GM12878 (cell line): ENCODE data around the gene GYS2. TPM values are rescaled to one million over a fixed set of nuclear protein-coding genes. Genes with fewer than 3 reads are reported as not detected.

Experiments
- ATAC-seq: fragments of 200-7000 bp; cut with Tn5 transposase; 3 replicates; pipeline ENCODE4 v1.9.1; 2020; ENCODE audit warnings: mild to moderate bottlenecking, moderate library complexity
- BruUV-seq: library from RNA; stranded (reverse); fragments of 400-500 nt; replicated peaks from 2 replicates; lab custom pipeline; 2021; lab: Mats Ljungman, UMichigan
- CTCF ChIA-PET: fragments of 300-600 bp; sonication (Branson Sonifier 250); formaldehyde crosslinking; extraction: SDS; loops from one replicate; lab custom pipeline; 2021; ENCODE audit warnings: inconsistent platforms; lab: Yijun Ruan, JAX
- POLR2A ChIA-PET: fragments of 350-600 bp; formaldehyde crosslinking; extraction: SDS; loops from one replicate; lab custom pipeline; 2021; ENCODE audit warnings: inconsistent platforms; lab: Charles Lee
- RAD21 ChIA-PET: fragments of 300-600 bp; sonication (Branson Sonifier 250); formaldehyde crosslinking; loops from one replicate; lab custom pipeline; 2023; ENCODE audit warnings: antibody characterized with exemption; ENCODE audit not compliant: unreplicated experiment; lab: Charles Lee
- SMC1A ChIA-PET: fragments of 300-600 bp; sonication (Branson Sonifier 250); formaldehyde crosslinking; loops from one replicate; lab custom pipeline; 2023; ENCODE audit not compliant: unreplicated experiment, uncharacterized antibody; lab: Charles Lee
- DNase-seq: peaks from one replicate; pipeline ENCODE4 v3.0.0-alpha.2; 2011; ENCODE audit warnings: low read depth, low spot score
- FAIRE-seq: peaks from 3 replicates; lab custom pipeline; 2011; peaks lifted over from hg19 to GRCh38; lab: Jason Lieb, UNC
- H2AFZ ChIP-seq: 2 replicates; pipeline ENCODE4 v1.6.0; 2011; ENCODE audit warnings: low read depth, low read length, control low read depth; ENCODE audit not compliant: control insufficient read depth
- H3K27ac ChIP-seq: 2 replicates; pipeline ENCODE4 v1.5.1; 2011; ENCODE audit warnings: control low read depth; ENCODE audit not compliant: control insufficient read depth, insufficient read depth
- H3K27me3 ChIP-seq, 2 experiments: replicated peaks in 1 of 2; 2 replicates each; pipeline versions ENCODE4 v1.6.0 to v1.6.1; 2011; ENCODE audit warnings: low read length in 1 of 2; ENCODE audit not compliant: control insufficient read depth in 2 of 2, insufficient read depth in 2 of 2
- H3K36me3 ChIP-seq, 2 experiments: 2 replicates each; pipeline ENCODE4 v1.5.1; 2011; ENCODE audit warnings: low read length in 1 of 2; ENCODE audit not compliant: control insufficient read depth in 2 of 2, insufficient read depth in 2 of 2
- H3K4me1 ChIP-seq: 2 replicates; pipeline ENCODE4 v1.6.1; 2011; ENCODE audit warnings: mild to moderate bottlenecking, low read length, moderate library complexity, mixed read lengths; ENCODE audit not compliant: control insufficient read depth, insufficient read depth
- H3K4me2 ChIP-seq: 2 replicates; pipeline ENCODE4 v1.6.0; 2011; ENCODE audit warnings: control low read depth; ENCODE audit not compliant: control insufficient read depth, insufficient read depth
- H3K4me3 ChIP-seq: fragments of 200-600 bp; sonication (generic); 2 replicates; pipeline ENCODE4 v1.5.1; 2016
- H3K79me2 ChIP-seq: 2 replicates; pipeline ENCODE4 v1.6.0; 2011; ENCODE audit warnings: low read length; ENCODE audit not compliant: control insufficient read depth, insufficient read depth
- H3K9ac ChIP-seq: 2 replicates; pipeline ENCODE4 v1.8.0; 2011; ENCODE audit warnings: low read length, control low read depth, mixed read lengths; ENCODE audit not compliant: control insufficient read depth, insufficient read depth
- H3K9me3 ChIP-seq: replicated peaks from 3 replicates; pipeline ENCODE4 v1.5.1; 2011; ENCODE audit warnings: mild to moderate bottlenecking, low read length; ENCODE audit not compliant: control insufficient read depth, insufficient read depth
- H4K20me1 ChIP-seq: 2 replicates; pipeline ENCODE4 v1.6.0; 2011; ENCODE audit not compliant: control insufficient read depth, insufficient read depth
- MYC ChIP-seq: IDR thresholded peaks from 2 replicates; pipeline ENCODE4 v1.6.1; 2011; ENCODE audit warnings: mild to moderate bottlenecking, low read length, moderate library complexity, inconsistent platforms; ENCODE audit not compliant: insufficient read depth, insufficient replicate concordance, insufficient read length, severe bottlenecking
- PAX5 ChIP-seq: IDR thresholded peaks from 2 replicates; pipeline ENCODE4 v1.6.1; 2011; ENCODE audit warnings: low read depth, low read length, borderline replicate concordance
- SUPT20H ChIP-seq: IDR thresholded peaks from 2 replicates; pipeline ENCODE4 v1.6.1; 2011; ENCODE audit warnings: low read depth, mild to moderate bottlenecking, low read length, moderate library complexity, borderline replicate concordance; ENCODE audit not compliant: control insufficient read depth
- TCF7 ChIP-seq: IDR thresholded peaks from 2 replicates; pipeline ENCODE4 v1.6.1; 2014; ENCODE audit warnings: antibody characterized with exemption, borderline replicate concordance
- WGBS: methylation state at CpG from one replicate; pipeline ENCODE4 v1.1.6; 2016; ENCODE audit warnings: low lambda C conversion rate; ENCODE audit not compliant: insufficient replicate concordance, insufficient coverage; ENCODE audit errors: missing lambda C conversion rate; 5-methylcytosine and 5-hydroxymethylcytosine counted together
- in situ Hi-C: fragments of 300-500 bp; cut with MboI; formaldehyde crosslinking; loops from 9 replicates; pipeline ENCODE4 v1.14.3; 2018; ENCODE audit warnings: mixed read lengths
- intact Hi-C: fragments of 100-400 bp; cut with micrococcal nuclease; formaldehyde crosslinking; loops from one replicate; pipeline ENCODE4 v1.14.2; 2022; ENCODE audit not compliant: unreplicated experiment
- polyA plus RNA-seq, 11 experiments: library from polyadenylated mRNA; depleted of rRNA in 4 of 11; unstranded in 6 of 11; stranded (reverse) in 5 of 11; fragments of >200 nt; fragmentation: Nextera tagmentation in 4 of 11; fragmentation: Illumina TruSeq in 1 of 11; extraction: Ambion mirVana in 4 of 11; extraction: Trizol in 1 of 11; gene quantifications; 1 replicate in 1 of 11; 2 replicates in 10 of 11; pipeline versions ENCODE4 v1.2.1 to v1.2.3, GENCODE V29; 2011 to 2016; ENCODE audit warnings: inconsistent platforms in 2 of 11, missing spikeins in 2 of 11, low read depth in 1 of 11
- total RNA-seq, 4 experiments: library from RNA; depleted of rRNA in 3 of 4; stranded (reverse); fragments of >200 nt in 3 of 4; fragmentation: Illumina TruSeq in 1 of 4; extraction: Trizol in 1 of 4; gene quantifications; 2 replicates each; pipeline versions ENCODE4 v1.2.1 to v1.2.3, GENCODE V29; 2013 to 2021
- TF ChIP-seq, protein P1 (sequence below): fragments of 450-650 bp; IDR thresholded peaks from 2 replicates; pipeline ENCODE4 v1.6.1; 2016; ENCODE audit warnings: mild to moderate bottlenecking, moderate library complexity, borderline replicate concordance
- TF ChIP-seq, protein P2 (sequence below): fragments of 450-650 bp; IDR thresholded peaks from 2 replicates; pipeline ENCODE4 v1.6.1; 2017; ENCODE audit warnings: mild to moderate bottlenecking, moderate library complexity

GYS2 gene
- total and polyA plus RNA-seq, 10 of the 15 experiments (the other 5 are each of a cell fraction or from before 2014, with no cell fraction given), result not detected

DNA sequence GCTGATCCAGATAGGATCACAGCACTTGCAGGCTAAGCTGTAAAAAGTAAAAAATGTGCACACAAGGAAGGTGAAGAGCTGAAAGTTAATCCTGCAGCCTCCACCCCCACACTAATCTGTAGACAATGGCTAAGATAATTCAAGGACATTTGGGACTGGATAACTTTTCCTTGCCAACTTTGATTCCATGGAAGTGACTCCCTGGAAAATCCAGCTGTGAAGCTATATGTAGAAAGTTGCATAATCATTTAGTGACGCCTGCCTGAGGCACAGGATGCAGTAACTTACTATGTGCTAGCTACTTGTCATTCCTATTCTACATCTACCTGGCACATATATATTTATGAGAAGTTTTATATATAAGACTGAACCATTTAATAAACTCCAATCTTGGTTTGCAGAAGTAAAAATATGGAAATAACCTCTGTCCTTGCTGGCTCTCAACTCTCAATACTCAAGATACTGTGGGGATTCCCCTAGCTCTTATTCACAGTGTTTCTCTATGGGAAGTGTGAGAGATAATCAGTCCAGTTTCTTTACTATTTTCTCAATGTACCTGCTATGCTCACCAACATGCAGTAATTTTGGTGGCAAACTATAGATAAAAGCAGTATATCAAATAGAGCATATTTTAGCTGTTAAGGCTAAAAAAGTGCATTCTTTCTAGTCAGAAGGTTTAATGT lies 38.2 kb upstream of the GYS2 start (continued):
- TF ChIP-seq, protein P1, sequence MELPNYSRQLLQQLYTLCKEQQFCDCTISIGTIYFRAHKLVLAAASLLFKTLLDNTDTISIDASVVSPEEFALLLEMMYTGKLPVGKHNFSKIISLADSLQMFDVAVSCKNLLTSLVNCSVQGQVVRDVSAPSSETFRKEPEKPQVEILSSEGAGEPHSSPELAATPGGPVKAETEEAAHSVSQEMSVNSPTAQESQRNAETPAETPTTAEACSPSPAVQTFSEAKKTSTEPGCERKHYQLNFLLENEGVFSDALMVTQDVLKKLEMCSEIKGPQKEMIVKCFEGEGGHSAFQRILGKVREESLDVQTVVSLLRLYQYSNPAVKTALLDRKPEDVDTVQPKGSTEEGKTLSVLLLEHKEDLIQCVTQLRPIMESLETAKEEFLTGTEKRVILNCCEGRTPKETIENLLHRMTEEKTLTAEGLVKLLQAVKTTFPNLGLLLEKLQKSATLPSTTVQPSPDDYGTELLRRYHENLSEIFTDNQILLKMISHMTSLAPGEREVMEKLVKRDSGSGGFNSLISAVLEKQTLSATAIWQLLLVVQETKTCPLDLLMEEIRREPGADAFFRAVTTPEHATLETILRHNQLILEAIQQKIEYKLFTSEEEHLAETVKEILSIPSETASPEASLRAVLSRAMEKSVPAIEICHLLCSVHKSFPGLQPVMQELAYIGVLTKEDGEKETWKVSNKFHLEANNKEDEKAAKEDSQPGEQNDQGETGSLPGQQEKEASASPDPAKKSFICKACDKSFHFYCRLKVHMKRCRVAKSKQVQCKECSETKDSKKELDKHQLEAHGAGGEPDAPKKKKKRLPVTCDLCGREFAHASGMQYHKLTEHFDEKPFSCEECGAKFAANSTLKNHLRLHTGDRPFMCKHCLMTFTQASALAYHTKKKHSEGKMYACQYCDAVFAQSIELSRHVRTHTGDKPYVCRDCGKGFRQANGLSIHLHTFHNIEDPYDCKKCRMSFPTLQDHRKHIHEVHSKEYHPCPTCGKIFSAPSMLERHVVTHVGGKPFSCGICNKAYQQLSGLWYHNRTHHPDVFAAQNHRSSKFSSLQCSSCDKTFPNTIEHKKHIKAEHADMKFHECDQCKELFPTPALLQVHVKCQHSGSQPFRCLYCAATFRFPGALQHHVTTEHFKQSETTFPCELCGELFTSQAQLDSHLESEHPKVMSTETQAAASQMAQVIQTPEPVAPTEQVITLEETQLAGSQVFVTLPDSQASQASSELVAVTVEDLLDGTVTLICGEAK, result no peak
- no peak for TF ChIP-seq TCF7

DNA sequence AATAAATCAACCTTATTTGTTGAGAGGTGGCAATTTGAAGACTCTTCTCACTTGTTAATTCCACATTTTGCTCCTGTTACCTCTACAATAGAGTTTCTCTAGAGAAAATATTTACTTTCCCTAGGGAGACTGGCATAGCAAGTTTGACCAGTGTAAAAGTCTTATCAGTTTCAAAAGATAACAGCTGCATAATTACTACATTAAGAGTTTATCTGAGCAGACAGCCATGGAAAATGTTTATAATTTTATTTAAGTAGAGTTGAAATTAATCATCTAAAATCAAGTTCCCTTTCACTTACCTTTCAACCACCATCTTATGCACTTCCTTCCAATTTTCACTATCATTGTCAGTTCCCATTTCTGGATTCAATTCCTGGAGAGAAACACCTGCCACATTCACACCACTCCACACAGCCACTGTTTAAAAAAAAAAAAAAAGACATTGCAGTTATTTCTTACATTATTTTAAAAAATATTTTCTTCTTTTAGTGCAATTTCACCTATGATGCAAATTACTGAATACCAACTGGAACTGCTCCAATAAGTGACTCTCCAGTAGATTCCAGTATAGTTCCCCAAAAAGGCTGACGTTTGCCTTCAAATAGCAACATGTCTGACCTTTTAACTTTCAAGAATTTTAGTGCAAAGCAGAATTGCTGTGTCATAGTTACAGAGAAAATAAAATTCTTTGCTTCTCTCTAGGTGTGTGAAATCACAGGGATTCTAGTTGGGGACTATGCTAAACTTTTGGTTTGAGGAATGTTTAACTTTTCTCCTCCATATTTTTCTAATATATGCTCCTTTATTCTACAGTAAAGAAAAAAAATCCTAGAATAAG lies 33.6 kb upstream of the GYS2 start:
- no TSS peak for BruUV-seq
- ATAC-seq (no peak), FAIRE-seq (no peak)
- no peak overlapping the region for H3K4me3 ChIP-seq
- ChIA-PET CTCF (no interaction called here), RAD21 (no interaction called here), SMC1A (interaction anchor here (1.3 kb wide), 1 partner anchor 14 kb away, joined by 5 read pairs; no protein-coding TSS in a partner anchor)
- WGBS, result 100% methylated on average over 1 of the region's 1 CpG
- H3K9me3 ChIP-seq, result no peaks in the 10 kb centered on the region
- H3K79me2 ChIP-seq, result peaks cover 2% of the 10 kb centered on the region
- H3K9ac ChIP-seq, result no peak overlapping the region
- H3K27ac ChIP-seq, result no peak overlapping the region
- no peak overlapping the region for H3K4me2 ChIP-seq
- H2AFZ ChIP-seq, result no peak overlapping the region
- peaks cover 5 to 26% of the 10 kb centered on the region in 2 experiments for H3K36me3 ChIP-seq
- no peaks in the 10 kb centered on the region for H3K4me1 ChIP-seq
- no peaks in the 10 kb centered on the region for H4K20me1 ChIP-seq
- TF ChIP-seq PAX5 (no peak), SUPT20H (no peak), MYC (no peak)
- TF ChIP-seq, protein P2, sequence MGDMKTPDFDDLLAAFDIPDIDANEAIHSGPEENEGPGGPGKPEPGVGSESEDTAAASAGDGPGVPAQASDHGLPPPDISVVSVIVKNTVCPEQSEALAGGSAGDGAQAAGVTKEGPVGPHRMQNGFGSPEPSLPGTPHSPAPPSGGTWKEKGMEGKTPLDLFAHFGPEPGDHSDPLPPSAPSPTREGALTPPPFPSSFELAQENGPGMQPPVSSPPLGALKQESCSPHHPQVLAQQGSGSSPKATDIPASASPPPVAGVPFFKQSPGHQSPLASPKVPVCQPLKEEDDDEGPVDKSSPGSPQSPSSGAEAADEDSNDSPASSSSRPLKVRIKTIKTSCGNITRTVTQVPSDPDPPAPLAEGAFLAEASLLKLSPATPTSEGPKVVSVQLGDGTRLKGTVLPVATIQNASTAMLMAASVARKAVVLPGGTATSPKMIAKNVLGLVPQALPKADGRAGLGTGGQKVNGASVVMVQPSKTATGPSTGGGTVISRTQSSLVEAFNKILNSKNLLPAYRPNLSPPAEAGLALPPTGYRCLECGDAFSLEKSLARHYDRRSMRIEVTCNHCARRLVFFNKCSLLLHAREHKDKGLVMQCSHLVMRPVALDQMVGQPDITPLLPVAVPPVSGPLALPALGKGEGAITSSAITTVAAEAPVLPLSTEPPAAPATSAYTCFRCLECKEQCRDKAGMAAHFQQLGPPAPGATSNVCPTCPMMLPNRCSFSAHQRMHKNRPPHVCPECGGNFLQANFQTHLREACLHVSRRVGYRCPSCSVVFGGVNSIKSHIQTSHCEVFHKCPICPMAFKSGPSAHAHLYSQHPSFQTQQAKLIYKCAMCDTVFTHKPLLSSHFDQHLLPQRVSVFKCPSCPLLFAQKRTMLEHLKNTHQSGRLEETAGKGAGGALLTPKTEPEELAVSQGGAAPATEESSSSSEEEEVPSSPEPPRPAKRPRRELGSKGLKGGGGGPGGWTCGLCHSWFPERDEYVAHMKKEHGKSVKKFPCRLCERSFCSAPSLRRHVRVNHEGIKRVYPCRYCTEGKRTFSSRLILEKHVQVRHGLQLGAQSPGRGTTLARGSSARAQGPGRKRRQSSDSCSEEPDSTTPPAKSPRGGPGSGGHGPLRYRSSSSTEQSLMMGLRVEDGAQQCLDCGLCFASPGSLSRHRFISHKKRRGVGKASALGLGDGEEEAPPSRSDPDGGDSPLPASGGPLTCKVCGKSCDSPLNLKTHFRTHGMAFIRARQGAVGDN, result no peak
- TF ChIP-seq, all 136 proteins: peak for 0
- DNase-seq, result no peak
- POLR2A ChIA-PET, result no interaction called here
- H3K27me3 ChIP-seq, result no peaks in the 10 kb centered on the region
- intact Hi-C loops, result no loop called here
- in situ Hi-C loops, result no loop called here
